Activated CD4-positive, alpha-beta memory T cell treated with anti-CD3 and anti-CD28 coated beads, Interleukin-2, amount 10 ng/mL, durations not matched to agents 7 days and 5 days (primary cell): ENCODE data around the gene ACER3. TPM values are rescaled to one million over a fixed set of nuclear protein-coding genes. Genes with fewer than 3 reads are reported as not detected.
"Not testable (repeated sequence)": the region's sequence is repeated elsewhere in the genome, so short reads cannot be mapped to it uniquely, and the experiment has no call there.

Experiments used
- CTCF ChIA-PET: fragments of 350-600 bp; sonication (Branson Sonifier 250); formaldehyde crosslinking; loops from one replicate; lab custom pipeline; 2021; ENCODE audit warnings: antibody characterized with exemption, inconsistent platforms; lab: Charles Lee
- POLR2A ChIA-PET: fragments of 350-600 bp; sonication (Branson Sonifier 250); formaldehyde crosslinking; loops from one replicate; lab custom pipeline; 2021; ENCODE audit warnings: antibody characterized with exemption; lab: Charles Lee
- DNase-seq: peaks from one replicate; pipeline ENCODE4 v3.0.0-alpha.2; 2020
- H3K27ac Mint-ChIP-seq: one replicate; pipeline ENCODE4 v1.8.0; 2021; ENCODE audit warnings: mild to moderate bottlenecking, mixed read lengths
- H3K27me3 Mint-ChIP-seq: one replicate; pipeline ENCODE4 v1.8.0; 2021; ENCODE audit warnings: mixed read lengths
- H3K36me3 Mint-ChIP-seq: one replicate; pipeline ENCODE4 v1.8.0; 2021; ENCODE audit warnings: low read depth, mixed read lengths
- H3K4me1 Mint-ChIP-seq: one replicate; pipeline ENCODE4 v1.8.0; 2021; ENCODE audit warnings: mixed read lengths
- H3K4me3 Mint-ChIP-seq: one replicate; pipeline ENCODE4 v1.8.0; 2021; ENCODE audit warnings: mild to moderate bottlenecking, mixed read lengths
- H3K9me3 Mint-ChIP-seq: one replicate; pipeline ENCODE4 v1.8.0; 2021; ENCODE audit warnings: mixed read lengths
- total RNA-seq, 2 experiments: library from RNA; stranded (reverse); gene quantifications; one replicate each; pipeline ENCODE4 v1.2.3, GENCODE V29; 2021

Gene ACER3
- total RNA-seq, 2 experiments from 2014 or later: 10.3 to 12.2 TPM

DNA sequence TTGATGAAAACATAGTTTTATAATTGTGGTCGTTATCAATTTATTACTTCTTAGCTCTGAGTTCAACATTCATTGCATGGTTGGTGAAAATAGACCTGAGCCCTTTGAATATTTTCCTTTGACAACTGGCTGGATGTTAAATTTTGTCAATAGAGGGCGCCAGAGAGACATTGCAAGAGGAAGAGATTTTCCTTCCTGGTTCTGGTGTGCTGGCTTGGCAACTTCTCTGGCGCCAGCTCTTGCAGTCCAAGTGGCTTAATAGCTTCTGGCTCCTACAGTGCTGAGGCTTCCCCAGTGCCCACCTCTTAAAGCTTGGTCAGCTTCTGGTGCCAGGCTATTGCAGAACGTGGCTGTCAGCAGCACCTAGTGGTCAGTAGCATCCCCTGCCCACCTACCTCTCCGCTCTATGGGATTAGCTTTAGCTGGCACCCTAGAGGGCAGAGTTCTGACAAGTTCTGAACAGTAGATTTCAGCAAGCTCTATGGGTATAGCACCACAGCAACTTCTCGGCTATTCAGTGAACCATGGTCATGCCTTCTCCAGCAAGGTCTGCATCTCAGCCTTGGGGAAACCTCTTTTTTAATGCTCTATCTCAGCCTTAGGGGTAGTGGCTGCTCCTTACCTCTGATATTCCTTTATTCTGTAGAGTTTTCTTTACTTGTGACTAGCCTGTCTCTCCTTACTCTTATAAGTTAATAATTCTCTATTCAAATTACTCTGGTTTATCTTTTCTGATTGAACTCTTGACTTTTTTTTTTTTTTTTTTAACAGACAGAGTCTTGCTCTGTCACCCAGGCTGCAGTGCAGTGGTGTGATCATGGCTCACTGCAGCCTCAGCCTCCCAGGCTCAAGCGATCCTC is 59.4 kb downstream of the ACER3 start:
- Mint-ChIP-seq H3K27me3 (no peaks in the 10 kb centered on the region), H3K36me3 (no peaks in the 10 kb centered on the region), H3K4me3 (no peak overlapping the region), H3K9me3 (no peaks in the 10 kb centered on the region), H3K4me1 (peaks cover 12% of the 10 kb centered on the region), H3K27ac (no peak overlapping the region)
- CTCF ChIA-PET: interaction anchor here (0.6 to 6.2 kb wide), 46 partner anchors 9 to 536 kb away, joined by 3 to 110 read pairs (median 5); no protein-coding TSS in a partner anchor
- DNase-seq: peak; percentile 58
- POLR2A ChIA-PET: interaction anchor here (0.6 kb wide), 1 partner anchor 111 kb away, joined by 3 read pairs; no protein-coding TSS in a partner anchor

DNA sequence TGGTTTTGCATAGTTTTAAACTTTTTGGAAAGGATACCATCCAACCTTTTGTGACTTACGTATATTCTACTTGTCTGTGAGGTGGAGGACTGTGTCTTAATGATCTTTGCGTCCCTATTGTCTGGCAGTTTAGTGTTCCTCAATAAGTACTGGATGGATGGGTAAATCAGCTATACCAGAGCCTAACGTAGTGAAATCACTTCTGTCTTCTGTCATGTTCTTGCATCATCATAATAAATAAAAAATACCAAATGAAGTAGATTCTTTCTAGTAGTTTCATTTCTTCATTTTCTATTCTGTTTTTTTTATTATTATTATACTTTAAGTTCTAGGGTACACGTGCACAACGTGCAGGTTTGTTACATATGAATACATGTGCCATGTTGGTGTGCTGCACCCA is 66.4 kb downstream of the ACER3 start:
- no peak overlapping the region for H3K4me3 Mint-ChIP-seq
- no peaks in the 10 kb centered on the region for H3K27me3 Mint-ChIP-seq
- ChIA-PET CTCF (interaction anchor here (0.6 to 1.0 kb wide), 2 partner anchors 8 to 577 kb away, joined by 3 to 4 read pairs; no protein-coding TSS in a partner anchor), POLR2A (no interaction called here)
- no peak for DNase-seq
- no peaks in the 10 kb centered on the region for H3K4me1 Mint-ChIP-seq
- H3K36me3 Mint-ChIP-seq: peaks cover 4% of the 10 kb centered on the region
- no peak overlapping the region for H3K27ac Mint-ChIP-seq
- no peaks in the 10 kb centered on the region for H3K9me3 Mint-ChIP-seq

DNA sequence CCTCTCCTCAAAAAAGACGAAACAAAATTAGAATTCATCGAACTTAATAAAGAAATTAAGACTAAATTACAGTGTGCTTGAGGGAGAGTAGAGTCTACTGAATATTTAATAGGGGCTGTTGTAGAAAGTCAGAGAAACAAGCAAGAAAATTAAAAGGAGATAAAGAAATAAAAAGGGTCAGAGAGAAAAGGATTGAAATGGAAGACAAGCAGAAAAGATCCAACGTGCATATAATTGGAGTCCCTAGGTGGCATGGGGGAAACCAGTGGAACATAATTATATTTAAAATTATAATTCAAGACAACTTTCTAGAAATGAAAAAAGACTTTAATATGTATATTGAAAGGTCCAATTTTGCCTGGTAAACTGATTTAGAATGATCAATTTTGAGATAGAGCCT is 74.3 kb downstream of the ACER3 start:
- no peaks in the 10 kb centered on the region for H3K4me1 Mint-ChIP-seq
- peaks cover 13% of the 10 kb centered on the region for H3K9me3 Mint-ChIP-seq
- DNase-seq: no peak
- CTCF ChIA-PET: no interaction called here
- POLR2A ChIA-PET: no interaction called here
- H3K27me3 Mint-ChIP-seq: no peaks in the 10 kb centered on the region
- H3K27ac Mint-ChIP-seq: no peak overlapping the region
- H3K4me3 Mint-ChIP-seq: no peak overlapping the region
- H3K36me3 Mint-ChIP-seq: peaks cover 15% of the 10 kb centered on the region

DNA sequence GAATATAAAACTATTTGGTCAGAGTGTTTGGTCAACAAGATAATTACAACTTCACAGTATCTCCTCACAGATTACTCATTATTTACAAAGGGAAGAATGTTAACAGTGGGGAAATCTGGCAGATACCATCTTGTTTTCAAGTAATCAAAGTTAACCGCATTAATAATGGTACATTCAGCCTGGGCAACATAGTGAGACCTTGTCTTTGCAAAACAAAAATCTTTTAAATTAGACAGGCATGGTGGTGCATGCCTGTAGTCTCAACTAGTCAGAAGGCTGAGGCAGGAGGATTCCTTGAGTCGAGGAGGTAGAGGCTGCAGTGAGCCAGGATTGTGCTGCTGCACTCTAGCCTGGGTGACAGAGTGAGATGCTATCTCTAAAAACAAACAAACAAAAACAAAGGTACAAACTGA is 78.5 kb downstream of the ACER3 start:
- Mint-ChIP-seq H3K27ac (no peak overlapping the region), H3K27me3 (no peaks in the 10 kb centered on the region), H3K36me3 (peaks cover 6% of the 10 kb centered on the region), H3K4me3 (no peak overlapping the region), H3K4me1 (no peaks in the 10 kb centered on the region), H3K9me3 (peaks cover 14% of the 10 kb centered on the region)
- ChIA-PET POLR2A (no interaction called here), CTCF (no interaction called here)
- DNase-seq: no peak

DNA sequence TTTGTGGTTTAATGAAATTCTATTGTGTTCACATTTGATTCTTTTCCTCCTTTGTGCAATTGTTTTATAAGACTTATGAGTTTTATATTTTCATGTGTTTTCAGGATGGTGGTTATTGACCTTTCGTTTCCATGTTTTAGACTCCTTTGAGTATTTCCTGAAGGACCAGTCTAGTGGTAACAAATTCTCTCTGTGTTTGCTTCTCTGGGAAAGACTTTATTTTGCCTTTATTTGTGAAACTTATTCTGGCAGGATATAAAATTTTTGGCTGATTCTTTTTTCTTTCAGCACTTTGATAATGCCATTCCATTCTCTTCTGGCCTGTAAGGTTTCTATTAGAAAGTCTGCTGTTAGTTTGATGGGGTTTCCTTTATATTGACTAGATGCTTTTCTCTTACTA is 83.5 kb downstream of the ACER3 start:
- CTCF ChIA-PET: no interaction called here
- POLR2A ChIA-PET: no interaction called here
- Mint-ChIP-seq H3K9me3 (peaks cover 10% of the 10 kb centered on the region), H3K4me1 (no peaks in the 10 kb centered on the region), H3K36me3 (peaks cover 6% of the 10 kb centered on the region), H3K4me3 (no peak overlapping the region), H3K27me3 (no peaks in the 10 kb centered on the region), H3K27ac (no peak overlapping the region)
- no peak for DNase-seq

DNA sequence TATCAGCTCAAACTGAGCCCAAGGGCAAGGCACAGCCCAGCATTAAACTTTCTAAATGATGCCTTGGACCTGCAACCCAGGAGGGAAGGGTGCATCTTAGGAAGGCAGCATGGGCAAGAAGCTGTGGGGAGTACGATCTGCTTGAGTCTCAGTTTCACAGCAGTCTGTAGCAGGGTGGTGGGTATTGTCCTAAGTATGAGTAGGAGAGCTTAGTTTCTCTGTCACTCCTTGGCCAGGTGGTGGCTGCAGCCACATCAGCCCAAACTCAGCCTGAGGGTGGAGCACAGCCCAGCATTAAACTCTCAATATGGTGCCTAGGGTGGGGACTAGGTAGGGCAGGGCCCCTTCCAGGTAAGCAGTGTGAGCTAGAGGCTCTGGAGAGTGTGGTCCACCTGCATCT is 85.5 kb downstream of the ACER3 start:
- Mint-ChIP-seq H3K36me3 (peaks cover 6% of the 10 kb centered on the region), H3K27me3 (no peaks in the 10 kb centered on the region), H3K9me3 (peaks cover 10% of the 10 kb centered on the region), H3K4me3 (no peak overlapping the region), H3K27ac (no peak overlapping the region), H3K4me1 (no peaks in the 10 kb centered on the region)
- ChIA-PET POLR2A (no interaction called here), CTCF (no interaction called here)
- DNase-seq: no peak

DNA sequence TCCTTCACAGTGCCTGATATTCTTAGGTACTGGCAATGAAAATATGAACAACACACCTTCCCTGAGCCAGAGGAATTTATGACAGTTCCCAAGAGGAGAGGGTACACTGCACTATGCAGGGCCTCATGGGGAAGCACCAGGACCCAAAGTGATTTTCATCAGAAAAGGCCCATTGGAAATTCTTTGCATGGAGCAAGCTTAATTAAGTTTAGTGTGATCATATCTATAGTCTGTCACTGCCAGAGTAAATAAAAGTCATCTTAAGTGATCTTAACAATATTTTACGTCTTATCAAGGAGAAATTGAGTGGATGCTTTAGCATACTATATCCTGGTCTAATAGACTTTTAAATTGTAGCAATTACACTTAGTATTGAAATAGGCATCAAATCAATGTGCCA is 86.5 kb downstream of the ACER3 start:
- ChIA-PET CTCF (no interaction called here), POLR2A (no interaction called here)
- Mint-ChIP-seq H3K27me3 (no peaks in the 10 kb centered on the region), H3K4me3 (no peak overlapping the region), H3K4me1 (no peaks in the 10 kb centered on the region), H3K27ac (no peak overlapping the region), H3K36me3 (peaks cover 6% of the 10 kb centered on the region), H3K9me3 (peaks cover 10% of the 10 kb centered on the region)
- DNase-seq: no peak

DNA sequence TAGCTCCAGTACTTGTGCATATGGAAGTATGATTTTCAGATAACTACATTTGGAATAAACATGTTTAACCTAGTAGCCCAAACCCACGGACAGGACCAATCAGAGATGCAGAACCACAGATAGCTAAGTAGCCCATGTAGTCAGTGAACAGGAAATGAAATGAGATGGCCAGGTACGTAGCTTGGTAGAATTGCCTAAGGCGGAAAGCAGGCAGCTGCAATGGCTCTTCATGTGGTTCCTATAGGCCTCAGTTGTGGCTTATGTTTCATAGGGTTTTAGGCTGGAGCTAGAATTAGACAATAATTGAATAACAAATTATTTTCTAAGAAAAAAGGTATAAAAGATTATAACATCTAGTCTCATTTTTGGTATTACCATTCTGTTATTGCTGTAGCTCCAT is 87.1 kb downstream of the ACER3 start:
- H3K27ac Mint-ChIP-seq: no peak overlapping the region
- peaks cover 6% of the 10 kb centered on the region for H3K36me3 Mint-ChIP-seq
- no peaks in the 10 kb centered on the region for H3K4me1 Mint-ChIP-seq

DNA sequence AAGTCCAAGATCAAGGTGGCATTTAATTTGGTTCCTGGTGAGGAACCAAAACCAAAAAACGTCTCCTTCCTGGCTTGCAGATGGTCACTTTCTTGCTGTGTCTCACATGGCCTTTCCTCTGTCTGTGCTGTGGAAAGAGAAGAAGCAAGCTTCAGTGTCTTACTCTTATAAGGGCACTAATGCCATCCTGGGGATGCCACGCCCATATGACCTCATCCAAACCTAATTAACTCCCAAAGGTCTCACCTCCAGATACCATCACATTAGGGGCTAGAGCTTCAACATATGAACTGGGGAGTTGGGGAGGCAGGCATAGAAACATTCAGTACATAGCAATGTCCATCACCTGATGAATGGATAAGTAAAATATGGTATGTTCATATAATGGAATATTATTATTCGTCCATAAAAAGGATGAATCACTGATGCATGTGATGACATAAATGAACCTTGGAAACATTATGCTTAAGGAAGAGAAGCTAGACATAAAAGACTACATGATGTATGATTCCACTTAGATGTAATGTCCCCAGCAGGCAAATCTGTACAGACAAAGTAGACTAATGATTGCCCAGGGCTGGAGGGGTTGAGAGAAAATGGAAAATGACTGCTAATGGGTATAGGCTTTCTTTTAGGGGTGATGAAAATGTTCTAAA is 94.9 kb downstream of the ACER3 start:
- Mint-ChIP-seq H3K9me3 (no peaks in the 10 kb centered on the region), H3K4me3 (no peak overlapping the region), H3K4me1 (no peaks in the 10 kb centered on the region), H3K27me3 (no peaks in the 10 kb centered on the region), H3K36me3 (no peaks in the 10 kb centered on the region), H3K27ac (no peak overlapping the region)
- DNase-seq: no peak
- ChIA-PET POLR2A (no interaction called here), CTCF (no interaction called here)

More for the DNA sequence above, 87.1 kb downstream of the ACER3 start:
- POLR2A ChIA-PET: no interaction called here
- H3K27me3 Mint-ChIP-seq: no peaks in the 10 kb centered on the region
- CTCF ChIA-PET: interaction anchor here (1.7 kb wide), 1 partner anchor 28 kb away, joined by 4 read pairs; no protein-coding TSS in a partner anchor
- no peak overlapping the region for H3K4me3 Mint-ChIP-seq
- DNase-seq: no peak
- H3K9me3 Mint-ChIP-seq: peaks cover 10% of the 10 kb centered on the region

DNA sequence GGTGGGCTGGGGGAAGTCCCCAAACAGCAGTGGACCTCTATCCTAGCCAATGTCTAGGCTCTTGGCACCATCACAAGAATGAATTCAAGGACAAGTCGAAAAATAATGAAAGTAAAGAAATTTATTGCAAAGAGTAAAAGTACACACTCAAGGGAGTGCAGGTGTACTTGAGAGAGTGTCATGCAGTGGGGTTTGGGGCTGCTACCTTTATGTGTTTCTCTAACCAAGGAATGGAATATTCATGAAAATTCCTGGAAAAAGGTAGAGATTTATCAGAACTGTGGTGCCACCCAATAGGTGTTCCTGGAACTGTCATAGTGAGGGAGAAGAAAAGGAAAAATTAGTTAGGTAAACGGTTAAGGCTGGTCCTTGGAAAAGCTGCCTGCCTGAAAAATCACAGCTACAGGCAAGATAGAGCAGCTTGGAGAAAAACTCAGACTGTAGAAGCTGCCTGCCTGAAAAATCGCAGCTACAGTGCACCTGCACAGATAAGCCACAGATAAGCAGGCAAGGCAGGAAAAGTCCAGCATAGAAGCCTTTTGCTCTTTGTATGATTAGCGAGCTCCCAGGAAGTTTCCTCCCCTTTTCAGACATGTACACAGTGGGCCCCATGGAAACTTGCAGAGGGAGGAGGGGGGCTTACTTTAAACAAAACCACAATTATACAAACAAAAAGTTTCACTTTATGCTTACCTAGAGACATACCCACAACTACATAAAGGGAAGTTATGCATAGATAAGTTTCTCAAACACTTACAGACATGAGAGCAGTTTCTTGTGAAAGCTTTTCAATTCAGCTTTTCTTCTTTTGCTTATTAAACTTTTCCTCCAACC is 102.1 kb downstream of the ACER3 start:
- ChIA-PET POLR2A (no interaction called here), CTCF (no interaction called here)
- no peak overlapping the region for H3K4me3 Mint-ChIP-seq
- no peak overlapping the region for H3K27ac Mint-ChIP-seq
- DNase-seq: no peak
- H3K27me3 Mint-ChIP-seq: no peaks in the 10 kb centered on the region
- H3K4me1 Mint-ChIP-seq: peaks cover 14% of the 10 kb centered on the region
- peaks cover 10% of the 10 kb centered on the region for H3K36me3 Mint-ChIP-seq
- H3K9me3 Mint-ChIP-seq: no peaks in the 10 kb centered on the region

DNA sequence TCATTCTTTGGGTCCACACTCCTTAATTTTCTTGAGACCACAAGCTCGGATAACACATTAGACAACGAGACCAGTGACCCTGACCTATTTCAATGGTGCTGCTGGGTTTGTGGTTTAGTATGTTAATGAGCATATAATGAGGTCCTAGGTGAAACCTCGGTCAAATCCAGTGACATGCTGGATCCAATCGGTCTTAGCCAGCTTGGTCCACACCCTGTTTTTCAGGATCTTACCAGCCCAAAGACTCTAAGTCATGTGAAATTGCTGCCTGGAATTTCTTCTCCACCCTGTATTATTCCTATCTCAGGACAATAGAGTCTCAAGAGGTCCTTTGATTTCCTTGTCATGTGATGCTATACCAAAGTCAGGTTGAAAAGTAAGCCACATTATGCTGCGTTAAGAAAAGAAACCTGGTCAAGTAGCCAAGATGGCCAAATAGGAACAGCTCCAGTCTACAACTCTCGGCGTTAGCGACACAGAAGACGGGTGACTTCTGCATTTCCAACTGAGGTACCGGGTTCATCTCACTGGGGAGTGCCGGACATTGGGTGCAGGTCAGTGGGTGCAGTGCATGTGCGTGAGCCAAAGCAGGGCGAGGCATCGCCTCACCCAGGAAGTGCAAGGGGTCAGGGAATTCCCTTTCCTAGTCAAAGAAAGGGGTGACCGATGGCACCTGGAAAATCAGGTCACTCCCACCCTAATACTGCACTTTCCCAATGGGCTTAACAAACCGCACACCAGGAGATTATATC is 102.9 kb downstream of the ACER3 start:
- H3K4me3 Mint-ChIP-seq, H3K36me3 Mint-ChIP-seq, H3K9me3 Mint-ChIP-seq, POLR2A ChIA-PET, H3K27ac Mint-ChIP-seq, H3K27me3 Mint-ChIP-seq, DNase-seq, CTCF ChIA-PET: not testable (repeated sequence)
- peaks cover 14% of the 10 kb centered on the region for H3K4me1 Mint-ChIP-seq

DNA sequence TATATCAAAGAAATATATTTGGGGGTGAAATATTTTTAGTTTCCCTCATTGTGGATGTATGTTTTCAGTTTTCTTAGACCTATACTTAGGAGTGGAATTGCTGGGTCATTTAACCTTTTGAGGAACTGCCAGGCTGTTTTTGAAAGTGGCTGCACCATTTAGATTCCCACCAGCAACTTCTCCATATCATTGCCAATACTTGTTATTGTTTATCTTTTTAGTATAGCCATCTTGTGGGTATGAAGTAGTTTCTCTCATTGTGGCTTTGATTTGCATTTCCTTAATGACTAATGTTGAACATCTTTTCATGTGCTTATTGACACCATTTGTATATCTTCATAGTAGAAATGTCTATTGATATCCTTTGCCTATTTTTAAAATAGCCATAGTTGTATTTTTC is 111.3 kb downstream of the ACER3 start:
- DNase-seq: no peak
- Mint-ChIP-seq H3K36me3 (peaks cover 7% of the 10 kb centered on the region), H3K9me3 (peaks cover 15% of the 10 kb centered on the region), H3K4me1 (no peaks in the 10 kb centered on the region), H3K27me3 (no peaks in the 10 kb centered on the region), H3K4me3 (no peak overlapping the region), H3K27ac (no peak overlapping the region)
- CTCF ChIA-PET: no interaction called here
- POLR2A ChIA-PET: no interaction called here
